Measurements from ENCODE around the gene B3GAT3.
"Not testable (repeated sequence)": the region's sequence is repeated elsewhere in the genome, so short reads cannot be mapped to it uniquely, and the experiment has no call there.

B3GAT3 gene

DNA sequence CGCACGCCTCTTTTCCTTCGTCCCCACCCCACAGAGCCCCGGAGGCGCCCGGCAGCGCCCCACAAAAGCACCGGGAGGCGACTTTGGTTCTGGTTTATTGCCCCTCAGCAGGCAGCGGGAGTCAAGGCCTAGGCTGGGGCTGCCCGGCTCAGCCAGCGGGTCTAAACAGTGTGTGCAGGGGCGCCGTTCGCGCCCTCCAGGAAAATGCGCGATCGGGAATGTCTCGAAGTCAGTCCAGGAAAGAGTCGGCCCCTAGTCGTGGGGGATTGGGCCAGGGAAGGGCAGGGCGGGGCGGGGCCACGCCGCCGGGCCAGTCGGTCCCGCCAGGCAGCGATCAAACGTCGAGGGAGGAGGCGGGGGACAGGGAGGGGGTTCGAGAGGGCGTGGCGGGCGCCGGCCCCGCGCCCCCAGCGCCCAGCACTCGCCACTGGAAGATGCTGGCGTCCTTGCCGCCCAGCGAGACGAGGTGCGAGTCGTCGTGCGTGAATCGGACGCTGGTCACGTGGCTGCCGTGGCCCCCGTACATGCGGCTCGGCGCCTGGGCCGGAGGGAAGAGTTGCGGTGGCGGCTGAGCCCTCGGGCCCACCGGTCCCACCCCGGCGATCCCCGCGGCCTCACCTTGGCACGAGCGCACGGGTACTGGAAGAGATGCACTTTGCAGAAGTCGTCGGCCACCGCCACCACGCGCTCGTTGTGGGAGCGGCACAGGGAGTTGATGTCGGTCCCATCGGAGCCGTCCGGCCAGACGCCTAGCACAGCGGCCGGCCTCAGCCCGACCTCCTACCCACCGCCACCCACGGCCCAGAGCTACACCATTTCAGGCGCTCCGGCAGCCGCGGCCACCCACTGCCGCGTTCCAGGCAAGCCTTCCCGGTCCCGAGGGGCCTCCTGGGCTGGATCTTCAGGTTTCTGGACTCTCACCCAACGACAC lies 19.4 kb downstream of the B3GAT3 start:
- no peak for DNase-seq

DNA sequence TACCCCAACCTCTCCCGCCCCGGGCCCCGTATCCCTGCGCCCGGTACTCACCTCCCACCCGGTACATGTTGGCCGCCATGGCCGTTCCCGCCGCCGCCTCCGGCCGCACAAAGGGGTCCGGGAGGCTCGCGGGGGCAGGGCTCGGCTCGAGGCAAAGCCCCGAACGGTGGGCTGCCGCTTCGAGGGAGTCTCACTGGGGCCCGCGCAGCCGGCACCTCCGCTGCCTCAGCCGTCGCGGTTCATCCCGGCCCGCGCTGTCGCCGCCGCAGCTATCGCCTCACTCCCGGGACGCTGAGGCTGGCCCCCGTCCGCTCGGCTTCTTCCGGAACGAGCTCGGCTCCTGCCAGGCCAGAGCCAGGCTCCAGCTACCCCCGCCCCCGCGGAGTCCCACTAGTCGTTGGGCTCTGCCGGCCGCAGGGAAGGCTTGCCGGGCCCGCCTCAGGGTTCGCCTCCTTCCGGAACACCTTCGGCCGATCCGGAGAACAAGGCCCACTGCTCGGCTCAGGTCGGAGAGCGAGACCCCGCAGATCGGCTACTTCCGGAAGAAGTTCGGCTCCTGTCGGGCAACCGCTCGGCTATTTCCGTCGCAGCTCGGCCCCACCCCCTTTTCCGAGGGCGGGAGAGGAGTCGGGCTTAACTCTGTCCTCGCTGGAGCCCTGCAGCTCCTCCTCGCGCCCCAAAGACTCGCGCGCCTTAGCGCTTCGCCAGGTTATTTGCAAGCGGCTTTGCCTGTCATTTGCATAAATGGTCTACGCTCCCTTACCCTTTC lies 20.2 kb downstream of the B3GAT3 start, which contains the start of gene MTA2:
Gene MTA2 (minus strand): TSS at position 494 of the 769 bp plus-strand sequence. CDS start 415 bp downstream, at position 79.
- peak; percentile 89 for DNase-seq

DNA sequence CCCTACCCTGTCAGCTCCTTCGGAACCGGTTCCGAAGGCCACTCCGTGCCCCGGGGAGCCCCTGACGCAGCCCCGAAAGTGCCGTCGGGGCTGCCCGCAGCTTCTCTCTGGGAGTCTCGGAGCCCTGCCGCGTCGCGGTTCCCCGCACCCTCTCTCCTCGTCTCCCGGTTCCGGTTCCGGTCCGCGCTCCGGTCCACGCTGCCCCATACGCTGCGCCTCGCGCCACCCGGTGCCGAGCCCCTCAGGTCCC lies 20.7 kb downstream of the B3GAT3 start:
- no peak for DNase-seq

DNA sequence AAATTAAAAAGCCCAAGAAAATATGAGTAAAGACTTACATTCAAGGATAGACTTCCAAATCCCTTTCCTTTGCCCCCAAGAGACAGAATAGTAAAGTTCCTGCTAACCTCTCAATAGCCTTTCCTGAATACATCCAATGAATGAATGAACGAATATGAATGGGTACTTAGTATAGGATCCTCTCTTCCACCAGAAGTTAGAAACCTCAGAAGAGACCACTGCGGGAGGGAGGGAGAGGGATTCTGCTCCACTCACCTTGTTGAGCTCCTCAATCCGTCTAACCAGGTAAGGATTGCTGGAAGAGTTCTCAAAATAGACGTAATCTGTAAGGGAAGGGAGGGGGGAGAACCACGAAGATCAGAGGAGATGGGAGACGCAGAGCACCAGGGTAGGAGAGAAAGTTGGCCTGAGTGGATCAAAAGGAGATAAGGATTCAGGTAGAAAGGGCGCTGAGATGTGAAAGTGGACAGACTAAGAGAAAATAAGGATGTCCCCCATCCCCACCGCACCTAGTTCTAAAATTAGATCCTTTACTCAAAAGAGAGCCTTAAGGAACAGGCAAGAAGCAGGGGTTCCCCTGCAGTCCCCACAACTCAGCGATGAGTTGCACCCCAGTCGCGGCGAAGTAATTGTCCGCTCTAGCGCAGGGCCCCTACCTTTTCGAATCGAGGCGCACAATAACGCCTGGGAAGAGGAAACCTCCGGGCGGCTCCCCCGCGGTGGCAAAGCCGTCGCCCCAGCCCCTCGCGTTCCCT lies 21.2 kb downstream of the B3GAT3 start:
- DNase-seq: no peak

DNA sequence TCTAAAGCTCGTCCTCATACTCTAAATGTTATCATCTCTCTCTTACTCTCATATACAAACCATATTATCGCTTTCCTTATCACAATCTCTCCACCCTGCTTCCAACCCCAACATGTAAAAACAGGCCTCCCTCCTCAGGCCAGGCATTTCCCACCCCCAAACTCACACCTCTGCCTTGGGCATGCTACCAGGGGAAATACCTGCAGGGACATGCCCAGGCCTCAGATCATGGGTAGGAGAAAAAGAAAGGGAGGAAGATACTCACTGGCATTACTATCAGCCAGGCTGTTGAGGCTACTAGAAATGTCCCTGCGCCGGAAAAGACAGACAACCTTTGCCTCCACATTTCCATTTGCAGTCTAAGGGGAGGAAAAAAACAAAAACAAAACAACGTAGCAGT lies 21.9 kb downstream of the B3GAT3 start:
- DNase-seq: no peak

DNA sequence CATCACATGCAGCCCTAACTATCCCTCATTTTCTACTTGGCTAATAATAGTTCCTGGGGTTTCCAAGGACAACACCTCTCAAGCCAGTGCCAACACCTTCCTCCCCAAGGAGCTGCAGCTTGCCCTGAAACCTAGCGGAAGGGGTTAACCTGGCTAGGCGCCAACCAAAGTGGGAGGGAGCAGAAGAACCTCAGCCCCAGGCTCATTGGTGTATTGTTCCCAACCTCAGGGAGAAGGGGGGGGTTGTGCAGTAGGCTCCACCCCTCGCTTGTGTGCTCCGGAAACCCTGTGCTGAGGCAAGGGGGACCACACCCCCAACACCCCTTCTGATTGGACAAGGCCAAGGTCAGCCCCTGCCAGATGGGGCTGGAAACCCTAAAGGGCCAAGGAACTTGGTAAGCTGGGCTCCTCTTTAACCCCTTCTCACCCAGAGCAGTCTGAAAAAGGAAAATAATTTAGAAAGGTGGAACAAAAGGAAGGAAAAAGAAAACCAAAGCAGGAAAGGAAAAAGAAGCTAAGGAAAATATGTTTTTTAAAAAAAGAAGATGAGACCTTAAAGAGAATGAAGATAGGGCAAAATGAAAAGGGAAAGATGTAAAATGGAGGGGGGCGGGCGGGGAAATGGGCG lies 22.6 kb downstream of the B3GAT3 start:
- DNase-seq: peak; percentile 80

DNA sequence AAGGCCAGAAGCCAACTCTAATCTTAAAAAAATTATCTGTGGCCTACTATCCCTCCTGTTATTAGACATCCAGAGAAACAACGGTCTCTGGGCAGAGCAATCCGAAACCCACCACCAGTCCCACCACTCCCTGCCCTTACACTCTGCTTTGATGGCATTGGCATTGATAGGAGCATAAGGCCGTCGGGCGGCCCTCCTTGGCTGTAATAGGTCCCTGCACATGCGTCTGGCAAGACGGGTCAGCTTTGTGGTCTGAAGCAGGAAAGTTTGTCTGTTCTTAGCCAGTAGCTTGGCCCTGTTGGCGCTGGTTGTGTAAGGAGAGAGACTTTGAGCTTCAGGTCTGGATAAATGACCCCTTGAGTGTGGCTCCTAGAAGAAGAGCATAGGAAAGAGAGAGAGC lies 26.7 kb downstream of the B3GAT3 start:
- DNase-seq: no peak

DNA sequence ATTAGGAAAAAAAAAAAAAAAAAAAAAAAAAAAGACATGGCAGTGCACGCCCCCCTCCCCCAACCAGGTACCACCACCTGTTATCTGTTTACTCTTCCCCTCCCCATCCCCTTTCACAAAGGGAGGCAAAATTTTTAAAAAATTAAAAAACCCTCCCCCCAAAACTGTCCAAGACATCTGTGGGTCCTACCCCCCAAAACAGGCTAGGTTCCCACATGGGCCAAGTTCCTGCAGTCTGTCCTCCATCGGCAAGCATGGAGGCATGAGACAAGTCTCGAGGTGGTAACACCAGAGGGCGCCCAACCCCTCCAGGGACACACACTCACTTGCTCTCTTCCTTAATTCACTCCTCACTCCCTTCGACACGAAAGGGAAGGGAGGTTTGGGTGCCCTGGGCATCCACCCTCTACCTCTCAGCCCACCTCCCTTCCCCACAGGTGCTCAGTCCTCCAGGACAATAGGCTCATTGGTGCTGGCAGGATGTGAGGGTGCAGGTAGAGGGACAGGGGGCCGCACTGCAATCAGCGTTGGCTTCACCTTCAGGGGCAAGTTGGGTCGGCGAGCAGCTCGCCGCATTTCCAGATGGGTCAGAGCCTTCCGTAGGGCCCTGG lies 28.2 kb downstream of the B3GAT3 start:
- DNase-seq: no peak

DNA sequence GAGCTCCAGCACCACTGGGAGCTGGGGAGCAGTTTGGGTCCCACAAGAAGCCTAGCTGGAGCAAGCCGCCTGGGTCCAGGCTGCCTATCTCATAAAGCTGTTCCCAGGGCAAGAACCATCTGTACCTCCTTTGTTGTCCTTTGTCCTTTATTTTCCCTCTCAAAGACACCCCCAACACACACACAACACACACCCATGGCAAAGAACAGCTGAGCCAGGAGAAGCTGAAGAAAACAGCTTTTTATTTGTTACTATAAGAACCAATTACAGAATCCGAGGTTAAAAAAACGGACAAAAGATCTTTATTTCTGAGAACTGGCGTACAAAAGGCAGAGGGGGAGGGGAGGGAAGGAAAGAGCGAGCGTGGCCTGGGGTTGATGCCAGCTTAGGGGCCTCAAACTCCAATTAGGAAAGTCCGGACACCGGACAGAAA lies 28.8 kb downstream of the B3GAT3 start:
- no peak for DNase-seq

DNA sequence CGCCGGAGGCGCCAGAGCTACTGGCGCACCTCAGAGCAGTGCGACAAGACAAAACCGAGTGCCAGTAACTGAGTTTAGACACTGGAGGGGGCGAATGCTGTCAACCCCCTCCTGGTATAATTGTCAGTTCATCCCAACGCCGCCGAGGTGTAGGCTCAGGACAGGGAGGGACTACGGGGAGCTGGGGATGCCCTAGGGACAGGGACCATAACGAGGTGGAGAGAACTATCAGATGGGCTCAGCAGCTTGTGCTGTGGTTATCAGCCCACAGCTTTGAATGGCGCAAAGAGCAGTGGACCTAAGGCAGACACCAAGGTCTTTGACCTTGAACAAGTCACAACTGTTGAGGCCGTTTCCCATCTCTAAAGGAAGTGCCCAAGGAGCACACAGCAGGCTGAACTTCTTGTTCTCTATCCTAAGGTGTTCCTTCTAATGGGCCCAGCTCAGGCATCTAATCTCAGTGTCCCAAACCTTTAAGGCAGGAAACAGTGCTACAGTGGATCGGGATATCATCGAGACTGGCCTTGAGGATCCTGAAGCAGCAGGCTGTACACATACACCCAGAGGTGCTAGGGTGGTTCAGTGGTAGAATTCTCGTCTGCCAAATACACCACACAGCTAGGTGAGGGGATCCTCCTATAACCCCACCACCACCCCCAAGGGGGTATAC lies 29.5 kb downstream of the B3GAT3 start:
- no peak for DNase-seq

DNA sequence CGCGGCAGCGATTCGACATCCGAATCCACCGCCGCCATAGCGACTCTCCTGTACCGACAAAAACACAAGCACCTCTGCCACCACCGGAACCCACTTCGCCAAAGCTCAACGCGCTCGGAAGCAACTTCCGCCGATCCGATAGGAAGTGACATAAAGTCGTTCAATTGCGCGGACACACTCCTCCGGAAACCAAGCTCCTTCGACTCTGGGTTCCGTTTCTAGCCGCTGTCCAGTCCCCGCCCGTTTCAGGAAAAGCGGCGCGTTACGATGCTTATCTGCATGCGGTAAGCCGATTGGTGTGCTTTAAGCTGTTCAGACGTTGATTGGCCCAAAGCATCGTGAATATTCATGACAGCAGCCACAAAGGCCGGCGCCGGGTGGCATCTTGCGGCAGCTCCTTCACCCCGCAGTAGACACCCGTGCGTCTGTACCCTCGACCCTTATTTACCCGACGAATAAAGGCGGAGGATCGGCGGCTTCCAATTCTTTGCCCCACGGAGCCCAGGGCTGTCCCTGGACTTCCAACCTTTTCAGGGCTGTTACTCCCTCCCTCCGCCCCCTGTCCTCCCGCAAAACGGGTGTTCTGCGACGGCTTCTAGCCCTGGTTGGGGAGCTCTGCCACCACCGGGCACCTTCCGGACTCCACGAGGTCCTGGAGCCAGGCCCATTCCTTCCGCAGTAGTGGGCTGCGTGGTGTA lies 30.2 kb downstream of the B3GAT3 start, which contains the start of gene TUT1:
Gene TUT1 (minus strand): TSS at position 76 of the 698 bp plus-strand sequence. CDS start 38 bp downstream, at position 38.
- DNase-seq: peak; percentile 92

DNA sequence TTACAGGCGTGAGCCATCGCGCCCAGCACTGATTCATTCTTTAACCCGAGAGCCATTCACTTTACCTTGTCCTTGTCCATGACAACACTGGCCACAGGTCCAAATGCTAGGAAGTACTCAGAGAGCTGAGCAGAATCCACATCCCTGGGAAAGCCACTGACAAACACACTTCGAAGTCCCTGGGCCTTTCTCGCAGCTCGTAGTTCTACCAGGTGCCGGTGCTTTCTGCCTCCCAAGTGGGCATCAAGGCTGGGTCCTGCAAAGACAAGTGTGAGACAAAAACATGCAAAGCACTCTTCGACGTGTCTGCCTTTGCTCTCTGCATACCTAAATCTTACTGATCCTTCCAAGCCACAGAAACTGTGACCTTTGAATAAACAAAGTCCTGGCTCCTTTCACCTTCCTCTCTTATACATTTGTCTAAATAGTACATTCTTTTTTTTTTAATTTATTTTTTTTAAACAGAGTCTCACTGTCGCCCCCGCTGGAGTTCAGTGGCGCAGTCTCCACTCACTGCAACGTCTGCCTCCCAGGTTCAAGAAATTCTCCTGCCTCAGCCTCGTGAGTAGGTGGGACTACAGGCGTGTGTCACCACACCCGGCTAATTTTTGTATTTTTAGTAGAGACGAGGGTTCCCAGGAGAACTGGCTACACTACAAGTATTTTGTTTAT lies 32.7 kb downstream of the B3GAT3 start:
- DNase-seq: no peak

DNA sequence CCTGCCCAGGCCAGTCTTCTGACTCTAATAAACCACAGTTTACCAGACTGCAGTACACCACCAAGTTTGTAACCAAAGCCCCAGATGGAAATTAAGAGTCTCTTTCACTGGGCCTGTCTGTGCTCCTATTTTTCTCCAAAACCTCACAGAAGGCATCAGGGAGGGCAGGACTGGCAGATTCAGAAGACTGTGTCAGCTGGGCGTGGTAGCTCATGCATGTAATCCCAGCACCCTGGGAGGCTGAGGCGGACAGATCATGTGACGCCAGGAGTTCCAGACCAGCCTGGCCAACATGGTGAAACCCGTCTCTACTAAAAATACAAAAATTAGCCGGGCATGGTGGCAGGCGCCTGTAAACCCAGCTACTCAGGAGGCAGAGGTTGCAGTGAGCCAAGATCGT lies 36.4 kb downstream of the B3GAT3 start:
- not testable (repeated sequence) for DNase-seq

DNA sequence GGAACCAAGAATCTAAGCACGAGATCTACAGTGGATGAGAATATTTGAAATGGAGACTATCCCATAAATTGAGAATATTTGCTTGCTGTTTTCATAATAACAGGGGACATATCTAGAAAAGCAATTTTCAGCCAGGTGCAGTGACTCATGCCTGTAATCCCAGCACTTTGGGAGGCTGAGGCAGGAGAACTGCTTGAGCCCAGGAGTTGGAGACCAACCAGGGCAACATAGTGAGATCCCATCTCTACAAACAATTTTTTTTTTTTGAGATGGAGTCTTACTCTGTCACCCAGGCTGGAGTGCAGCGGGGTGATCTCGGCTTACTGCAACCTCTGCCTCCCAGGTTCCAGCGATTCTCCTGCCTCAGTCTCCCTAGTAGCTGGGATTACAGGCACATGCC lies 40.1 kb downstream of the B3GAT3 start:
- DNase-seq: not testable (repeated sequence)

DNA sequence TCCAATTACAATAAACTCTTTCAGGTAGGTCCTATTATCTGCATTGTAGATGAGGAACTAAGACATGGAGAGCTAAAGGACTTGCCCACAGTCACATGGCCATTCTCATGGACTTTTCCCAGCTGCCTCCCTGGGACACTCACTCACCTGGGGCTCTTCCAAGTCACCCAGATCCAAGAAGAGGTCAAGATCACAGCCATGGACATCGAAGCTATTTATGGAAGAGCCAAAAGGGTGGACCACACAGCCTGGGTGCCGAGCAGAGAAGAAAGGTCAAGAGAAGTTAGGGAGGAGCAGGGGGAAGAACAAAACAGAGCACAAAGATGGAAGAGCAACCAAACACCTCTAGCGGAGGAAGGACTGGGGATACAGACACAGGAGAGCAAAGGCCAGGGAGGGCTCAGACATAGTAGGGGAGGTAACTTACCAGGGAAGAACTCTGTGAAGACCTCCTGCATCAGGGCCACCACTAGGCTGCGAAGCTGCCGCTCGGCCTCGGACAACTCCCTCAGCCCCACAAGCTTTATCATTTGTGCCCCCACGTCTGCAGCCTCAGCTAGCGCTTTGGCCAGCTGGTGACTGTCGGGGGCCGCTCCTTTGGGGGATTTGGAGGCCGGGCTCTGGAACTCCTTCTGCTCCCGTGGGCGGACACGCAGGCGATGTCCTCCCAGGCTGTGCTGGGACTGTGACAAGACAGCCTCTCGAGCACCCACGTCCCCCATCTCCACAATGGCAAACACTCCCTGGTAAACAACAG lies 40.6 kb downstream of the B3GAT3 start:
- DNase-seq: no peak

DNA sequence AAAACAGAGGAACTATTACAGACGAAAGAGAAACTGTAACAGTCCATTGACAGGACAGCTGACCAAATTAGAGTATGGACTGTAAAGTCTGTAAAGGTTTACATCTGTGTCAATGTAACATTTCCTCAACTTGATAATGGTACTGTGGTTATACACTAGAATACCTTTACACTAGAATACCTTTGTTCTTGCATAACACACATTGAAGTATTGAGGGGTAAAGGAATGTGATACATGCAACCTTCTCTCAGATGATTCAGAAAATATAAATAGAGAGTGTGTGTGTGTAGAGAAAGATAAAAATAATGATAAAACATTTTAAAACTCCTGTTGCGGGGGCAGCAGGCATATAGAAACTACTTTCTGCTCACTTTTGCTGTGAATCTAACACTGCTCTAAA lies 42.5 kb downstream of the B3GAT3 start:
- DNase-seq: no peak

DNA sequence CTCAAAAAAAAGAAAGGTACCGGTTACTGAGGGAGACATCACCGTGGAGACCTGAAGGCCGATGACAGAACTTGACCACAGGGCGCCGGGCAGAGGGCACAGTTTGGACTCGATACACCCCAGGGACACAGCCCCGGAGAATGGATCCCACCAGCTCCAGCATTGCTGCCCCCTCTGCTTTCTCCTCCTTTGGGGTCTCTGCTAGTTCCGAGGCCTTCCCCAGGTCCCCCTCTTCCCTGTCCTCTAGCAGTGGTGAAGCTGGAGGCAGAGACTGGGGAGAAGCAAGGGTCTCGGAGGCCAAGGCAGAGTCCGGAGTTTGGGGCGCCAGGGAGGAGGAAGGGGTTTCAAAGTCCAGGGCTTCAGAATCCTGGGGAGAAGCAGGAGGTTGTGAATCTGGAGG lies 43.2 kb downstream of the B3GAT3 start:
- no peak for DNase-seq

DNA sequence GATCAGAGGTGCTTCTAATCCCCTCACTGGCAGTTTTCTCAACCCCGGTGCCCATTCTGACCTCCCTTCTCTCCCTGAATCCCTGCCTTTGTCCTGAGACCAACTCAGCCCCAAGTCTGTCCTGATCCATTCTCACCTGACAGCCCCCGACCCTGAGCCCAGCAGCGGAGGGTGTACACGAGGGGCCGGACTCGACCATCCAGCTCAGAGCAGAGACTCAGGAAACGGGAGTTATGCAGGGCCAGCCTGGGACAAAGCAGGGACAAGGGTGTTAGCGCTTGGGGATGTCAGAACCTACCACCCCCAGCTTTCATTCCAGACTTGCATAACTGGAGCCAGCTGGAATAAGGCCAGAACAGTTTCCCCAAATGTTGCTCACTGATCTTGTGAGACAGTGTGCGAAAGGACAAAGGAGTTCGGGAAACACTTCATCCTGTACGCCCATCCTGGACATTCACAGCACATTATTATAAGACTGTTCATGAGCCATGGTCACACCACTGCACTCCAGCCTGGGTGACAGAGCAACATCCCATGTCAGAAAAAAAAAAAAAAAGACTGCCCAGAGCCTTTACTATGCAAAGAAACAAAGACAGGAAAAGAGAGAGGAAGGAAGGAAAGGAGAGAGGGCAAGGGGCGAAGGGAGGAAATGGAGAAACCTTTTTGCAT lies 44.6 kb downstream of the B3GAT3 start:
- DNase-seq: no peak

DNA sequence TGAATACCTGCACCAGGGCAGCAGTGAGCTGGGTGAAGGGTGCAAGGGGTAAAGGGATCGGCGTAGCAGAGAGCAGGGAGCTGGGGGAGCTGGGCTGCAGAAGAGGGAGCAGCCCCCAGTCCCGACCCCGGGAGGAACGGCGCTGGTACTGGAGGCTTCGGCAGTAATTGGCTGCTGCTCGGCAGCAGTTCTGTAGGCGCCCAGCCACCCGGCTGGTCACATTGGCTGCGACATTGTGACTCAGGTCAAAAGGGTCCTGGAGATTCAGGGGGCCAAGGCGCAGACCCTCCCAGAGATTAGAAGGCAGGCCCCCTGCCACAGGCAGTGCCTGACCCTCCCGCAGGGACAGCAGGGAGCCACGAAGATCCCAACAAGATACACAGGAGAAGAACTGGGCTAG lies 45.9 kb downstream of the B3GAT3 start:
- DNase-seq: no peak

Measured in NCI-H187 treated with DMSO at 0.1 percent for 48 hours (cell line).